ENCODE data around the gene ANKRD22. TPM values are rescaled to one million over a fixed set of nuclear protein-coding genes. Genes with fewer than 3 reads are reported as not detected.

Gene ANKRD22
- total and polyA plus RNA-seq, 7 donors, result 2.4 to 26.9 (median 9.7) TPM; not detected in 4

- WGBS, 2 donors, result 69 to 80% methylated on average over 4 of the region's 4 CpGs
Observed at GRCh38 chr10:88809621-88810020, 42.0 kb downstream of the ANKRD22 start.

GRCh38 chr10:88805924-88806323, 45.7 kb downstream of the ANKRD22 start:
- DNase-seq, result no peak
- H3K27ac ChIP-seq, result no peak overlapping the region
- no peaks in the 10 kb centered on the region for H3K9me3 ChIP-seq
- intact Hi-C loops (cut with DNase I), result no loop called here
- TF ChIP-seq POLR2A (IDR thresholded peaks at IDR 0.05), result no peak
- TF ChIP-seq CTCF (IDR thresholded peaks at IDR 0.05), result no peak
- TF ChIP-seq EP300 (IDR thresholded peaks at IDR 0.05), result no peak
- no peak for TF ChIP-seq POLR2AphosphoS5 (IDR thresholded peaks at IDR 0.05)
- H3K4me1 ChIP-seq, result no peaks in the 10 kb centered on the region
- H3K27me3 ChIP-seq, result peaks cover 0 to 4% (median 0%) of the 10 kb centered on the region in 3 donors
- H3K36me3 ChIP-seq, result no peaks in the 10 kb centered on the region
- H3K4me3 ChIP-seq, result no peak overlapping the region
- WGBS, 2 donors, result 85 to 89% methylated on average over 3 of the region's 3 CpGs

More at GRCh38 chr10:88809621-88810020, 42.0 kb downstream of the ANKRD22 start:
- TF ChIP-seq EP300 (IDR thresholded peaks at IDR 0.05), result no peak
- TF ChIP-seq POLR2AphosphoS5 (IDR thresholded peaks at IDR 0.05), result no peak
- TF ChIP-seq POLR2A (IDR thresholded peaks at IDR 0.05), result no peak
- TF ChIP-seq CTCF (IDR thresholded peaks at IDR 0.05), result no peak
- intact Hi-C loops (cut with DNase I), result no loop called here
- Histone ChIP-seq H3K27me3 (peaks cover 0 to 4% (median 0%) of the 10 kb centered on the region in 3 donors), H3K36me3 (no peaks in the 10 kb centered on the region), H3K9me3 (no peaks in the 10 kb centered on the region), H3K4me1 (no peaks in the 10 kb centered on the region), H3K27ac (no peak overlapping the region), H3K4me3 (no peak overlapping the region)
- DNase-seq, result no peak

GRCh38 chr10:88805361-88805760, 46.3 kb downstream of the ANKRD22 start:
- Histone ChIP-seq H3K36me3 (no peaks in the 10 kb centered on the region), H3K27ac (no peak overlapping the region), H3K27me3 (peaks cover 0 to 4% (median 0%) of the 10 kb centered on the region in 3 donors), H3K4me3 (no peak overlapping the region), H3K9me3 (no peaks in the 10 kb centered on the region), H3K4me1 (no peaks in the 10 kb centered on the region)
- 31 to 42% methylated on average over 2 of the region's 2 CpGs for WGBS, 2 donors
- intact Hi-C loops (cut with DNase I), result no loop called here
- TF ChIP-seq CTCF (IDR thresholded peaks at IDR 0.05), result no peak
- TF ChIP-seq POLR2AphosphoS5 (IDR thresholded peaks at IDR 0.05), result no peak
- DNase-seq, result no peak

GRCh38 chr10:88804083-88804812, 47.4 kb downstream of the ANKRD22 start:
- intact Hi-C loops (cut with DNase I), result no loop called here

More at GRCh38 chr10:88804083-88804812, 47.4 kb downstream of the ANKRD22 start:
- 77% methylated on average over 6 of the region's 6 CpGs for WGBS, 2 donors
- no peak for DNase-seq
- Histone ChIP-seq H3K9me3 (no peaks in the 10 kb centered on the region), H3K27me3 (no peaks in the 10 kb centered on the region), H3K4me1 (no peaks in the 10 kb centered on the region), H3K36me3 (no peaks in the 10 kb centered on the region), H3K4me3 (no peak overlapping the region), H3K27ac (no peak overlapping the region)
- TF ChIP-seq POLR2A (IDR thresholded peaks at IDR 0.05), result no peak
- TF ChIP-seq EP300 (IDR thresholded peaks at IDR 0.05), result no peak
- no peak for TF ChIP-seq CTCF (IDR thresholded peaks at IDR 0.05)
- TF ChIP-seq POLR2AphosphoS5 (IDR thresholded peaks at IDR 0.05), result no peak

All from sigmoid colon (tissue), 7 donors.